ENCODE results near the gene COL5A1.

Gene COL5A1

GRCh38 chr9:134882204-134882785, 240.7 kb downstream of the COL5A1 start:
- TF ChIP-seq, protein P1, sequence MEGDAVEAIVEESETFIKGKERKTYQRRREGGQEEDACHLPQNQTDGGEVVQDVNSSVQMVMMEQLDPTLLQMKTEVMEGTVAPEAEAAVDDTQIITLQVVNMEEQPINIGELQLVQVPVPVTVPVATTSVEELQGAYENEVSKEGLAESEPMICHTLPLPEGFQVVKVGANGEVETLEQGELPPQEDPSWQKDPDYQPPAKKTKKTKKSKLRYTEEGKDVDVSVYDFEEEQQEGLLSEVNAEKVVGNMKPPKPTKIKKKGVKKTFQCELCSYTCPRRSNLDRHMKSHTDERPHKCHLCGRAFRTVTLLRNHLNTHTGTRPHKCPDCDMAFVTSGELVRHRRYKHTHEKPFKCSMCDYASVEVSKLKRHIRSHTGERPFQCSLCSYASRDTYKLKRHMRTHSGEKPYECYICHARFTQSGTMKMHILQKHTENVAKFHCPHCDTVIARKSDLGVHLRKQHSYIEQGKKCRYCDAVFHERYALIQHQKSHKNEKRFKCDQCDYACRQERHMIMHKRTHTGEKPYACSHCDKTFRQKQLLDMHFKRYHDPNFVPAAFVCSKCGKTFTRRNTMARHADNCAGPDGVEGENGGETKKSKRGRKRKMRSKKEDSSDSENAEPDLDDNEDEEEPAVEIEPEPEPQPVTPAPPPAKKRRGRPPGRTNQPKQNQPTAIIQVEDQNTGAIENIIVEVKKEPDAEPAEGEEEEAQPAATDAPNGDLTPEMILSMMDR (conservative IDR thresholded peaks at IDR 0.05), result no peak
- TF ChIP-seq ZFX (IDR thresholded peaks at IDR 0.05), result no peak
- no peak overlapping the region for H3K27ac ChIP-seq

DNA sequence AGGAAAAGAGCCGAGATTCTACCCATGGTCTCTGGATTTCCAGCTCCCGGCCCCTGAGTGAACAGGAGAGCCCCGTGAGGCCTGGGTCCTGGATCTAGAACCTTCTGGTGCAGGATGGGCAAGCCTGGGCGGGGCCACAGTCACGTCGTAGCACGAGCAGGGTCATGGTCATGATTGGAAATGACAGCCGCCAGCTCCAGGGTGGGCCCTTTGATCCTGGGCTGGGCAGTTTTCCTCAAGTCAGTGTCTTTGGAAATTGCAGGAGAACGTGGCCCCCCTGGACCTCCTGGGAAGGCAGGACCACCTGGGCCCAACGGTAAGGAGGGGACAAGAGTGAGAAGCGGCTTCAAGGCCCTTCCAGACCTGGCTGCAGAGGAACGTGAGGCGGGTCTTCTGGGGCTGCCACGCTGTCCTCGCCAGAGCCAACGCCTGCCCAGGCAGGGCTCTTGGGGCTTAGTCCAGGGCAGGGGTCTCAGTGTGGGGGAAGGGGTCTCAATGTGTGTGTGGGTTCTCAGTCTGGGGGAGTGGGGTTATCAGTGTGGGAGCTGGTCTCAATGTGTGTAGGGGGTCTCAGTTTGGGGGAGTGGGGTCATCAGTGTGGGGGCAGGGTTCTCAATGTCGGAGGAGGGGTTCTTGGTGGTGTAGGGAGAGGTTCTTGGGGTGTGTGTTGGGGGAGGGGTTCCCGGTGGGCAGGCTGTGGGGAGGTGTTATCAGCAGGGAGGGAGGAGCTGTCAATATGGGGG, 241.6 kb downstream of the COL5A1 start:
- TF ChIP-seq, protein P1 (conservative IDR thresholded peaks at IDR 0.05), result no peak
- TF ChIP-seq ZFX (IDR thresholded peaks at IDR 0.05), result no peak
- H3K27ac ChIP-seq, result no peak overlapping the region

GRCh38 chr9:134884492-134884891, 242.9 kb downstream of the COL5A1 start:
- no peak overlapping the region for H3K27ac ChIP-seq
- TF ChIP-seq ZFX (IDR thresholded peaks at IDR 0.05), result no peak
- TF ChIP-seq, protein P1 (conservative IDR thresholded peaks at IDR 0.05), result no peak

DNA sequence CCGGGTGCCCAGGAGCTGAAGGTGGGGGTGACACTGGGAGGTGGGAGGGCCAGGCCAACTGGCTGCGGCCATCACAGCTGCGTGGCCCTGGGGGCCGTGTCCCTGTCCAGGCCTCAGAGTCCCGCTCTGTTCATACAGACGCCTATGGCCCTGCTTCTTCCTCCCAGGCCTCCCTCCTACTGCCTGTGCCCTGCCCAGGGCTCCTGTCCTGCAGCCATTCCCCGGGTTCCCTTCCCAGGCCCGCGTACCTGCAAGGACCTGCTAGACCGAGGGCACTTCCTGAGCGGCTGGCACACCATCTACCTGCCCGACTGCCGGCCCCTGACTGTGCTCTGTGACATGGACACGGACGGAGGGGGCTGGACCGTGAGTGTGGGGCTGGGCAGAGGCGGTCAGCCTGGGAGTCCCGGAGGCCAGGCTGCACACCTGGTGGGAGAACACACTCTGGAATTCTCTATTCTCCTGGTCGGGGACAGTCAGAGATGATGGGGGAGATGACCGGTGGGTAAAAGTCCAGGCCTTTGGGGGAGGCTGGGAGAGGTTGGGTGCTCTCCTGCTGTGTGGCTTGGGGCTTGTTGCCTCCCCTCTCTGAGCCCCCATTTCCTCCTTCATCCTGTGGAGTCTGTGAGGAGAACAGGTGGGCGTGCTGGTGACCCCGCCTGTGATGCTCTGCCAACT, 243.5 kb downstream of the COL5A1 start:
- TF ChIP-seq ZFX (IDR thresholded peaks at IDR 0.05), result no peak
- TF ChIP-seq, protein P1 (conservative IDR thresholded peaks at IDR 0.05), result no peak
- no peak overlapping the region for H3K27ac ChIP-seq

GRCh38 chr9:134885679-134886412, 244.2 kb downstream of the COL5A1 start:
- TF ChIP-seq, protein P1 (conservative IDR thresholded peaks at IDR 0.05), result no peak
- TF ChIP-seq ZFX (IDR thresholded peaks at IDR 0.05), result no peak
- H3K27ac ChIP-seq, result no peak overlapping the region

DNA sequence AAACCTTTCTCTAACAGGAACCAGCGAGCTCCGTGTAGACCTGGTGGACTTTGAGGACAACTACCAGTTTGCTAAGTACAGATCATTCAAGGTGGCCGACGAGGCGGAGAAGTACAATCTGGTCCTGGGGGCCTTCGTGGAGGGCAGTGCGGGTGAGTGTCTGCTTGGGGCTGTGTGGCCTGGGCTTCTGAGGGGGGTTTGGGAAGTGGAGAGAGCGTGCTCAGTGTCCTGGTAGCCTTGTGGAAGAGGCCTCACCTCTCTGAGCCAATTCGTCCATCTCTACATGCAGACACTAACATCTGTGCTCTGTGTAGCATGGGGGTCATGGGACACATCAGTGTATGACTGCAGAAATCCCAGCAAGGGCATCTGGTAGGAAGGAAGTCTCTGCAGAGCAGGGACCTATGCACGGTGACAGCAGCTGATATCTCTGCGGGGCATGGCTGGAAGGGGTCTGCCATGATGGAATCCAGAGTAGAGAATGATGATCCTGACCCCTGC, 244.9 kb downstream of the COL5A1 start:
- H3K27ac ChIP-seq, result no peak overlapping the region

More for the DNA sequence above, 244.9 kb downstream of the COL5A1 start:
- TF ChIP-seq ZFX (IDR thresholded peaks at IDR 0.05), result no peak
- TF ChIP-seq, protein P1 (conservative IDR thresholded peaks at IDR 0.05), result no peak

Measured in C4-2B (cell line).